ENCODE data around the gene AQP12B.

Gene AQP12B

GRCh38 chr2:240649331-240649730 lies 33.4 kb downstream of the AQP12B start (continued):
- no peak for TF ChIP-seq ZNF404 (tag by site-specific recombination; IDR thresholded peaks at IDR 0.05)
- no peak for TF ChIP-seq ZNF777 (tag by site-specific recombination; IDR thresholded peaks at IDR 0.05; ENCODE audit: borderline replicate concordance)
- TF ChIP-seq PRDM1 (tag by site-specific recombination; IDR thresholded peaks at IDR 0.05) = no peak
- TF ChIP-seq ZNF548 (tag by site-specific recombination; IDR thresholded peaks at IDR 0.05) = no peak
- no peak for TF ChIP-seq ZNF362 (tag by site-specific recombination; IDR thresholded peaks at IDR 0.05)
- no peak for TF ChIP-seq ZNF624 (tag by site-specific recombination; IDR thresholded peaks at IDR 0.05)
- TF ChIP-seq ZNF792 (tag by site-specific recombination; IDR thresholded peaks at IDR 0.05) = no peak

GRCh38 chr2:240648650-240649275 lies 33.9 kb downstream of the AQP12B start:
- TF ChIP-seq SALL2 (tag by site-specific recombination; IDR thresholded peaks at IDR 0.05; ENCODE audit: borderline replicate concordance) = no peak
- no peak for TF ChIP-seq ZNF391 (tag by site-specific recombination; IDR thresholded peaks at IDR 0.05; ENCODE audit: borderline replicate concordance, low read depth)
- no peak for TF ChIP-seq ZNF747 (tag by site-specific recombination; IDR thresholded peaks at IDR 0.05)
- TF ChIP-seq ZBTB17 (tag by site-specific recombination; IDR thresholded peaks at IDR 0.05) = no peak
- TF ChIP-seq ZNF692 (tag by site-specific recombination; IDR thresholded peaks at IDR 0.05) = no peak
- TF ChIP-seq MZF1 (tag by site-specific recombination; IDR thresholded peaks at IDR 0.05; ENCODE audit: borderline replicate concordance) = no peak
- no peak for TF ChIP-seq ZNF239 (tag by site-specific recombination; IDR thresholded peaks at IDR 0.05)
- TF ChIP-seq ZNF350 (tag by site-specific recombination; IDR thresholded peaks at IDR 0.05) = no peak
- TF ChIP-seq ZNF184 (tag by site-specific recombination; IDR thresholded peaks at IDR 0.05) = no peak
- no peak for TF ChIP-seq ZNF645 (tag by site-specific recombination; IDR thresholded peaks at IDR 0.05)
- no peak for TF ChIP-seq ZNF596 (tag by site-specific recombination; IDR thresholded peaks at IDR 0.05)
- TF ChIP-seq ZIC2 (tag by site-specific recombination; IDR thresholded peaks at IDR 0.05) = no peak
- no peak for TF ChIP-seq ZNF112 (tag by site-specific recombination; IDR thresholded peaks at IDR 0.05)
- no peak for TF ChIP-seq ZNF585B (tag by site-specific recombination; IDR thresholded peaks at IDR 0.05)
- TF ChIP-seq ZNF660 (tag by site-specific recombination; IDR thresholded peaks at IDR 0.05) = no peak
- no peak for TF ChIP-seq ZNF473 (tag by site-specific recombination; IDR thresholded peaks at IDR 0.05)
- TF ChIP-seq ZNF2 (tag by site-specific recombination; IDR thresholded peaks at IDR 0.05) = no peak
- Histone ChIP-seq H3K4me3 (ENCODE audit: low read depth, low read length) (no peak overlapping the region), H3K27ac (ENCODE audit: extremely low read depth, low read depth, low read length) (no peak overlapping the region), H3K9me3 (ENCODE audit: control insufficient read depth, insufficient read depth, low read depth, low read length) (no peaks in the 10 kb centered on the region), H3K4me1 (ENCODE audit: control insufficient read depth, insufficient read depth, low read length) (no peaks in the 10 kb centered on the region), H3K36me3 (ENCODE audit: control insufficient read depth in 2 of 2, insufficient read depth in 1 of 2, low read length in 2 of 2) (no peaks in the 10 kb centered on the region)
- POLR2A ChIA-PET = no interaction called here
- CTCF ChIA-PET = interaction anchor here (0.7 kb wide), 1 partner anchor 94 kb away, joined by 4 read pairs; no protein-coding TSS in a partner anchor

Data from HEK293 (cell line).